HCT116 (cell line): Measurements from ENCODE around the gene ASB7. TPM values are rescaled to one million over a fixed set of nuclear protein-coding genes. Genes with fewer than 3 reads are reported as not detected.

ENCODE experiments used
- ATAC-seq: fragments of 200-7000 bp; cut with Tn5 transposase; 2 replicates; pipeline ENCODE4 v1.9.1; 2020; ENCODE audit warnings: mild to moderate bottlenecking, moderate library complexity
- BruUV-seq: library from RNA; stranded (reverse); fragments of 400-500 nt; replicated peaks from 2 replicates; lab custom pipeline; 2021; lab: Mats Ljungman, UMichigan
- CTCF ChIA-PET: fragments of 300-600 bp; sonication (Branson Sonifier 250); formaldehyde crosslinking; loops from one replicate; lab custom pipeline; 2021; ENCODE audit warnings: antibody characterized with exemption; lab: Charles Lee
- POLR2A ChIA-PET: fragments of 300-600, 350-600 bp; sonication (Branson Sonifier 250); formaldehyde crosslinking; loops from one replicate; lab custom pipeline; 2021; ENCODE audit warnings: antibody characterized with exemption; lab: Charles Lee
- RAD21 ChIA-PET, 2 experiments: fragments of 300-600 bp; sonication (Branson Sonifier 250); formaldehyde crosslinking; loops; one replicate each; lab custom pipeline; 2023; ENCODE audit warnings: low total read pairs in 2 of 2; ENCODE audit not compliant: uncharacterized antibody in 2 of 2, unreplicated experiment in 2 of 2, low non-redundant PET in 1 of 2; lab: Charles Lee
- DNase-seq: peaks from one replicate; pipeline ENCODE4 v3.0.0-alpha.2; 2010; ENCODE audit warnings: low read depth, low spot score
- H2AFZ ChIP-seq: fragments of 200-600 bp; shearing (Covaris generic), sonication (generic); 2 replicates; pipeline ENCODE4 v1.6.1; 2017; ENCODE audit warnings: low read depth, mixed run types, mixed read lengths, antibody characterized with exemption, low read length; ENCODE audit not compliant: poor library complexity, severe bottlenecking
- H3K27ac ChIP-seq: 2 replicates; pipeline ENCODE4 v1.5.1; 2012; ENCODE audit warnings: low read depth, low read length
- H3K27me3 ChIP-seq: fragments of 200-600 bp; sonication (generic); 2 replicates; pipeline ENCODE4 v1.6.1; 2016; ENCODE audit warnings: mixed run types, low read length, mixed read lengths; ENCODE audit not compliant: insufficient read depth
- H3K36me3 ChIP-seq, 2 experiments: fragments of 200-500 bp in 1 of 2; fragments of 200-600 bp in 1 of 2; sonication (Bioruptor generic) in 1 of 2; sonication (generic) in 1 of 2; 2 replicates each; pipeline versions ENCODE4 v1.5.1 to v1.6.1; 2014 to 2016; ENCODE audit warnings: low read length in 2 of 2, inconsistent platforms in 1 of 2, mixed read lengths in 1 of 2, mixed run types in 1 of 2; ENCODE audit not compliant: insufficient read depth in 2 of 2, control insufficient read depth in 1 of 2
- H3K4me1 ChIP-seq, 2 experiments: fragments of 200-600 bp in 1 of 2; sonication (generic) in 1 of 2; 2 replicates each; pipeline versions ENCODE4 v1.5.1 to v1.6.1; 2012 to 2017; ENCODE audit warnings: low read length in 2 of 2, inconsistent platforms in 1 of 2, mild to moderate bottlenecking in 1 of 2, mixed read lengths in 1 of 2, mixed run types in 1 of 2, moderate library complexity in 1 of 2; ENCODE audit not compliant: insufficient read depth in 2 of 2, control insufficient read depth in 1 of 2
- H3K4me2 ChIP-seq: fragments of 200-600 bp; sonication (generic); 2 replicates; pipeline ENCODE4 v1.6.1; 2017; ENCODE audit warnings: mixed run types, low read length, mixed read lengths
- H3K4me3 ChIP-seq, 2 experiments: fragments of 200-600 bp in 1 of 2; sonication (generic) in 1 of 2; replicated peaks in 1 of 2; 2 replicates each; pipeline ENCODE4 v1.5.1; 2011 to 2016; ENCODE audit warnings: low read length in 2 of 2, control low read depth in 1 of 2, low read depth in 1 of 2, mild to moderate bottlenecking in 1 of 2, mixed read lengths in 1 of 2, mixed run types in 1 of 2
- H3K79me2 ChIP-seq: fragments of 200-600 bp; sonication (generic); 2 replicates; pipeline ENCODE4 v1.6.1; 2017; ENCODE audit warnings: mild to moderate bottlenecking, mixed run types, low read length, moderate library complexity, mixed read lengths; ENCODE audit not compliant: insufficient read depth
- H3K9ac ChIP-seq: fragments of 200-600 bp; sonication (generic); 2 replicates; pipeline ENCODE4 v1.6.1; 2016; ENCODE audit warnings: low read length, mixed read lengths
- H3K9me2 ChIP-seq: fragments of 200-600 bp; sonication (generic), shearing (Covaris generic); 2 replicates; pipeline ENCODE4 v1.6.1; 2017; ENCODE audit warnings: mixed run types, mild to moderate bottlenecking, moderate library complexity; ENCODE audit not compliant: insufficient read depth
- H3K9me3 ChIP-seq, 2 experiments: fragments of 200-500 bp in 1 of 2; fragments of 200-600 bp in 1 of 2; sonication (Bioruptor generic) in 1 of 2; sonication (generic) in 1 of 2; 2 replicates each; pipeline ENCODE4 v1.6.1; 2014 to 2017; ENCODE audit warnings: low read length in 2 of 2, mixed read lengths in 2 of 2, inconsistent platforms in 1 of 2, low read depth in 1 of 2, mild to moderate bottlenecking in 1 of 2, mixed run types in 1 of 2, moderate library complexity in 1 of 2; ENCODE audit not compliant: control insufficient read depth in 1 of 2, insufficient read depth in 1 of 2
- H4K20me1 ChIP-seq: fragments of 200-600 bp; sonication (generic), shearing (Covaris generic); 2 replicates; pipeline ENCODE4 v1.6.1; 2017; ENCODE audit warnings: mixed run types, mild to moderate bottlenecking, moderate library complexity; ENCODE audit not compliant: insufficient read depth
- CBX3 ChIP-seq: IDR thresholded peaks from 2 replicates; pipeline ENCODE4 v1.6.1; 2012; ENCODE audit warnings: low read depth
- CEBPB ChIP-seq: IDR thresholded peaks from 2 replicates; pipeline ENCODE4 v1.6.1; 2012; ENCODE audit warnings: low read depth
- EGR1 ChIP-seq: IDR thresholded peaks from 2 replicates; pipeline ENCODE4 v1.6.1; 2012; ENCODE audit warnings: low read depth
- EZH2 ChIP-seq: fragments of 200-600 bp; sonication (generic); IDR thresholded peaks from 2 replicates; pipeline ENCODE4 v1.6.1; 2017; ENCODE audit warnings: antibody characterized with exemption, mixed run types
- EZH2phosphoT487 ChIP-seq: fragments of 200-600 bp; IDR thresholded peaks from 2 replicates; pipeline ENCODE4 v1.6.1; 2018; ENCODE audit warnings: antibody characterized with exemption, borderline replicate concordance
- JUND ChIP-seq: IDR thresholded peaks from 2 replicates; pipeline ENCODE4 v1.6.1; 2012
- POLR2A ChIP-seq: IDR thresholded peaks from 2 replicates; pipeline ENCODE4 v1.7.0; 2011; ENCODE audit warnings: borderline replicate concordance; ENCODE audit not compliant: insufficient read depth, insufficient read length; ENCODE audit errors: extremely low read depth
- POLR2AphosphoS5 ChIP-seq: IDR thresholded peaks from 2 replicates; pipeline ENCODE4 v1.6.1; 2011; ENCODE audit warnings: mild to moderate bottlenecking, low read depth, low read length, moderate library complexity
- RAD21 ChIP-seq: IDR thresholded peaks from 2 replicates; pipeline ENCODE4 v1.6.1; 2012; ENCODE audit warnings: low read depth, mild to moderate bottlenecking
- SP1 ChIP-seq: IDR thresholded peaks from 2 replicates; pipeline ENCODE4 v1.6.1; 2012; ENCODE audit warnings: low read depth
- SRF ChIP-seq: IDR thresholded peaks from 2 replicates; pipeline ENCODE4 v1.6.1; 2012; ENCODE audit warnings: low read depth
- TCF7L2 ChIP-seq: IDR thresholded peaks from 2 replicates; pipeline ENCODE4 v1.7.0; 2011; ENCODE audit warnings: borderline replicate concordance, inconsistent platforms; ENCODE audit not compliant: insufficient read depth, insufficient read length; ENCODE audit errors: extremely low read depth
- YY1 ChIP-seq: IDR thresholded peaks from 2 replicates; pipeline ENCODE4 v1.6.1; 2011; ENCODE audit warnings: low read length, low read depth, moderate library complexity, mild to moderate bottlenecking; ENCODE audit not compliant: insufficient replicate concordance; ENCODE audit errors: extremely low read depth
- ZNF274 ChIP-seq: fragments of 200-500 bp; sonication (Bioruptor generic); IDR thresholded peaks from 2 replicates; pipeline ENCODE4 v1.6.1; 2014; ENCODE audit warnings: mild to moderate bottlenecking, low read depth, low read length, inconsistent platforms
- intact Hi-C: fragments of 100-400 bp; cut with micrococcal nuclease; formaldehyde crosslinking; loops from 2 replicates; pipeline ENCODE4 v1.10.0; 2022
- total RNA-seq: library from RNA; stranded (reverse); gene quantifications from one replicate; pipeline ENCODE4 v1.2.1, GENCODE V29; 2021; ENCODE audit not compliant: unreplicated experiment
- TF ChIP-seq, protein P1 (sequence below): IDR thresholded peaks from 2 replicates; pipeline ENCODE4 v1.6.1; 2012
- TF ChIP-seq, protein P2 (sequence below): IDR thresholded peaks from 2 replicates; pipeline ENCODE4 v1.6.1; 2012; ENCODE audit warnings: low read depth
- TF ChIP-seq, protein P3 (sequence below), 3 experiments: fragments of 200-600 bp in 1 of 3; sonication (generic) in 1 of 3; IDR thresholded peaks in 2 of 3; conservative IDR thresholded peaks in 1 of 3; 2 replicates each; pipeline ENCODE4 v1.5.1; 2012 to 2017; ENCODE audit warnings: low read depth in 2 of 3, low read length in 2 of 3, antibody characterized with exemption in 1 of 3, borderline replicate concordance in 1 of 3, control low read depth in 1 of 3, mild to moderate bottlenecking in 1 of 3, mixed read lengths in 1 of 3, mixed run types in 1 of 3, moderate library complexity in 1 of 3; ENCODE audit not compliant: insufficient read depth in 1 of 3
- TF ChIP-seq, protein P4 (sequence below): IDR thresholded peaks from 2 replicates; pipeline ENCODE4 v1.6.1; 2012

ASB7 gene
- total RNA-seq, 1 experiment from 2014 or later = 16.6 TPM

DNA sequence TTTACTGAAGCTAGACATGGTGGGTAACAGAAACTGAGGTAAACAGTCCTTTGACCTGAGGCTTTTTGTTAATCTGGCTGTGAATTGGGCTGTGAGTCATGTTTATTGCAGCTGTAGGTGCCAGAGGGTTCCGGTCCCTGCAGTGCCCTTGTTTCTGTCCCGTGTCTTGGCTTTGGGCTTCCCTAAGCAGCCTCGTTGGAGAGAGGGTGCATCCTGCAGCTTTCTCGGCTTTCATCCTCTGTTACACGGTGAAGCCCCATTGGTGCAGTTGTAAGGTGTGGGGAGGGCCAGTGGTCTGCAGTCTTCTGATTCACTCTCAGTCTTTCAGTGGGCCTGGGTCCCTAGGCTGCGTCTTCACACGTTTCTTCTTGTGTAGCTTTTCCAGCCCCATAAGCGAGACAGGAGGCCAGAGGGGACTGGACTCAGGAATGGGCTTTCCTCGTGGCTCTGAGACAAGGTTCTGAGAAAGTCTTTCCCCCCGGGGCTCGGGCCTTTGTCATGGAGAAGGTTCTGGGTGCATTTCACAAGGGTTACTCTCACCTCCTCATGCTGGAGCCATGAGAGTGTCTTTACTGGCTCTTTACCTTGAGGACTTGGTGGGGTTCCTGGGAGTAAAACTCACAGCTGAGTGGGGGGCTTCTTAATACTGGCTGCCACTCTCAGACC, 33.1 kb downstream of the ASB7 start:
- TF ChIP-seq, protein P1, sequence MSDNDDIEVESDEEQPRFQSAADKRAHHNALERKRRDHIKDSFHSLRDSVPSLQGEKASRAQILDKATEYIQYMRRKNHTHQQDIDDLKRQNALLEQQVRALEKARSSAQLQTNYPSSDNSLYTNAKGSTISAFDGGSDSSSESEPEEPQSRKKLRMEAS = no peak
- TF ChIP-seq EGR1 = no peak
- no peak for TF ChIP-seq POLR2A
- no peak for TF ChIP-seq CEBPB
- TF ChIP-seq EZH2phosphoT487 = no peak
- TF ChIP-seq, protein P2, sequence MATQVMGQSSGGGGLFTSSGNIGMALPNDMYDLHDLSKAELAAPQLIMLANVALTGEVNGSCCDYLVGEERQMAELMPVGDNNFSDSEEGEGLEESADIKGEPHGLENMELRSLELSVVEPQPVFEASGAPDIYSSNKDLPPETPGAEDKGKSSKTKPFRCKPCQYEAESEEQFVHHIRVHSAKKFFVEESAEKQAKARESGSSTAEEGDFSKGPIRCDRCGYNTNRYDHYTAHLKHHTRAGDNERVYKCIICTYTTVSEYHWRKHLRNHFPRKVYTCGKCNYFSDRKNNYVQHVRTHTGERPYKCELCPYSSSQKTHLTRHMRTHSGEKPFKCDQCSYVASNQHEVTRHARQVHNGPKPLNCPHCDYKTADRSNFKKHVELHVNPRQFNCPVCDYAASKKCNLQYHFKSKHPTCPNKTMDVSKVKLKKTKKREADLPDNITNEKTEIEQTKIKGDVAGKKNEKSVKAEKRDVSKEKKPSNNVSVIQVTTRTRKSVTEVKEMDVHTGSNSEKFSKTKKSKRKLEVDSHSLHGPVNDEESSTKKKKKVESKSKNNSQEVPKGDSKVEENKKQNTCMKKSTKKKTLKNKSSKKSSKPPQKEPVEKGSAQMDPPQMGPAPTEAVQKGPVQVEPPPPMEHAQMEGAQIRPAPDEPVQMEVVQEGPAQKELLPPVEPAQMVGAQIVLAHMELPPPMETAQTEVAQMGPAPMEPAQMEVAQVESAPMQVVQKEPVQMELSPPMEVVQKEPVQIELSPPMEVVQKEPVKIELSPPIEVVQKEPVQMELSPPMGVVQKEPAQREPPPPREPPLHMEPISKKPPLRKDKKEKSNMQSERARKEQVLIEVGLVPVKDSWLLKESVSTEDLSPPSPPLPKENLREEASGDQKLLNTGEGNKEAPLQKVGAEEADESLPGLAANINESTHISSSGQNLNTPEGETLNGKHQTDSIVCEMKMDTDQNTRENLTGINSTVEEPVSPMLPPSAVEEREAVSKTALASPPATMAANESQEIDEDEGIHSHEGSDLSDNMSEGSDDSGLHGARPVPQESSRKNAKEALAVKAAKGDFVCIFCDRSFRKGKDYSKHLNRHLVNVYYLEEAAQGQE = no peak
- no peak for TF ChIP-seq TCF7L2
- no peak for TF ChIP-seq ZNF274
- no peak for TF ChIP-seq RAD21
- TF ChIP-seq SRF = no peak
- TF ChIP-seq EZH2 = no peak
- no peak for TF ChIP-seq JUND
- TF ChIP-seq, protein P3, sequence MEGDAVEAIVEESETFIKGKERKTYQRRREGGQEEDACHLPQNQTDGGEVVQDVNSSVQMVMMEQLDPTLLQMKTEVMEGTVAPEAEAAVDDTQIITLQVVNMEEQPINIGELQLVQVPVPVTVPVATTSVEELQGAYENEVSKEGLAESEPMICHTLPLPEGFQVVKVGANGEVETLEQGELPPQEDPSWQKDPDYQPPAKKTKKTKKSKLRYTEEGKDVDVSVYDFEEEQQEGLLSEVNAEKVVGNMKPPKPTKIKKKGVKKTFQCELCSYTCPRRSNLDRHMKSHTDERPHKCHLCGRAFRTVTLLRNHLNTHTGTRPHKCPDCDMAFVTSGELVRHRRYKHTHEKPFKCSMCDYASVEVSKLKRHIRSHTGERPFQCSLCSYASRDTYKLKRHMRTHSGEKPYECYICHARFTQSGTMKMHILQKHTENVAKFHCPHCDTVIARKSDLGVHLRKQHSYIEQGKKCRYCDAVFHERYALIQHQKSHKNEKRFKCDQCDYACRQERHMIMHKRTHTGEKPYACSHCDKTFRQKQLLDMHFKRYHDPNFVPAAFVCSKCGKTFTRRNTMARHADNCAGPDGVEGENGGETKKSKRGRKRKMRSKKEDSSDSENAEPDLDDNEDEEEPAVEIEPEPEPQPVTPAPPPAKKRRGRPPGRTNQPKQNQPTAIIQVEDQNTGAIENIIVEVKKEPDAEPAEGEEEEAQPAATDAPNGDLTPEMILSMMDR (IDR thresholded peaks at IDR 0.05 in 2 of 3, conservative IDR thresholded peaks at IDR 0.05 in 1 of 3; ENCODE audit: borderline replicate concordance in 1 of 3, insufficient read depth in 1 of 3, low read depth in 2 of 3, low read length in 2 of 3) = no peak
- TF ChIP-seq, protein P4, sequence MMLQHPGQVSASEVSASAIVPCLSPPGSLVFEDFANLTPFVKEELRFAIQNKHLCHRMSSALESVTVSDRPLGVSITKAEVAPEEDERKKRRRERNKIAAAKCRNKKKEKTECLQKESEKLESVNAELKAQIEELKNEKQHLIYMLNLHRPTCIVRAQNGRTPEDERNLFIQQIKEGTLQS = no peak
- TF ChIP-seq YY1 = no peak
- no peak for TF ChIP-seq CBX3
- no peak for TF ChIP-seq POLR2AphosphoS5
- no peak for TF ChIP-seq SP1
- DNase-seq (no peak), ATAC-seq (peak; percentile 18; the same call in 1 of the 2 replicates)
- Histone ChIP-seq H3K4me1 (peaks cover 0 to 14% of the 10 kb centered on the region in 2 experiments; a peak in 2 of 4 replicates), H3K9ac (no peak overlapping the region), H3K9me3 (no peaks in the 10 kb centered on the region), H4K20me1 (no peaks in the 10 kb centered on the region), H3K4me3 (no peak overlapping the region), H3K36me3 (0 out of 4 replicates have a peak, but pooled peaks cover 0 to 2% of the 10 kb centered on the region in 2 experiments), H3K79me2 (peaks cover 50% of the 10 kb centered on the region), H3K27ac (no peak overlapping the region), H2AFZ (no peak overlapping the region), H3K9me2 (no peaks in the 10 kb centered on the region), H3K4me2 (0 out of 2 replicates have a peak overlapping the region, but pooled peaks have one; percentile 17), H3K27me3 (no peaks in the 10 kb centered on the region)
- BruUV-seq = no TSS peak
- RAD21 ChIA-PET = no interaction called here
- CTCF ChIA-PET = interaction anchor here (1.1 to 2.1 kb wide), 2 partner anchors 237 to 283 kb away, joined by 5 to 6 read pairs; partner anchors contain the start of gene LRRK1
- POLR2A ChIA-PET = no interaction called here
- intact Hi-C loops = no loop called here
